Activated T-cell treated with anti-CD3 and anti-CD28 coated beads, Interleukin-2, amount 50 U/mL, for 4 hours (primary cell): ENCODE measurements around the gene VPS35. TPM values are rescaled to one million over a fixed set of nuclear protein-coding genes. Genes with fewer than 3 reads are reported as not detected.
A peak's percentile ranks its signal among the peaks of the same experiment; 100 is the strongest.
"Not testable (repeated sequence)": the region's sequence is repeated elsewhere in the genome, so short reads cannot be mapped to it uniquely, and the experiment has no call there.

ENCODE experiments used
- ATAC-seq, 2 donors: fragments of 200-7000 bp; cut with Tn5 transposase; one replicate each; pipeline ENCODE4 v1.10.0; 2021
- DNase-seq: peaks from one replicate; pipeline ENCODE4 v3.0.0-alpha.2; 2020
- H3K27me3 Mint-ChIP-seq: one replicate; pipeline ENCODE4 v1.8.0; 2021; ENCODE audit warnings: low read depth, mixed read lengths
- H3K36me3 Mint-ChIP-seq: one replicate; pipeline ENCODE4 v1.8.0; 2022; ENCODE audit warnings: mixed read lengths; ENCODE audit not compliant: insufficient read depth
- H3K4me1 Mint-ChIP-seq: one replicate; pipeline ENCODE4 v1.8.0; 2021; ENCODE audit warnings: low read depth, mixed read lengths
- H3K4me3 Mint-ChIP-seq: one replicate; pipeline ENCODE4 v1.8.0; 2021; ENCODE audit warnings: mild to moderate bottlenecking, moderate library complexity, mixed read lengths
- H3K9me3 Mint-ChIP-seq: one replicate; pipeline ENCODE4 v1.8.0; 2021; ENCODE audit warnings: mixed read lengths
- total RNA-seq, 3 donors: library from RNA; stranded (reverse); gene quantifications; one replicate each; pipeline ENCODE4 v1.2.1, GENCODE V29; 2021

Gene VPS35
- total RNA-seq, 3 donors from 2014 or later, result 87.2 to 94.5 (median 94.5) TPM

DNA sequence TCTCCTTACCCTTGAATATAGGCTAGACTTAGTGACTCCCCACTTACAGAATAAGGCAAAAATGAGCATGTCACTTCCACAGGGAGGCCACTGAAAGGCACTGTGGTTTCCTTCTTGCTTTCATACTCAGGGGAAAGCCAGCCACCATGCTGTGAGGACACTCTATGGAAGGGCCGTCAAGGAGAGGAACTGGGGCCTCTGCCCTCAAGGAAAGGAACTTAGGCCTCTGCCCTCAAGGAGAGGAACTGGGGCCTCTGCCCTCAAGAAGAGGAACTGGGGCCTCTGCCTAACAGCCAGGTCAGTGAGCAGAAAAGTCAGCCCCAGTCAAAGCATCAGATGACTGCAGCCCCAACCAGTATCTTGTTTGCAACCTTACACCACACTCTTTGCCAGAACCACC lies 30.1 kb downstream of the VPS35 start:
- peaks cover 31% of the 10 kb centered on the region for H3K36me3 Mint-ChIP-seq
- peaks cover 6% of the 10 kb centered on the region for H3K4me1 Mint-ChIP-seq
- no peak for DNase-seq
- H3K27me3 Mint-ChIP-seq, result no peaks in the 10 kb centered on the region
- no peaks in the 10 kb centered on the region for H3K9me3 Mint-ChIP-seq
- peak; percentile 65 to 66 for ATAC-seq
- H3K4me3 Mint-ChIP-seq, result no peak overlapping the region

DNA sequence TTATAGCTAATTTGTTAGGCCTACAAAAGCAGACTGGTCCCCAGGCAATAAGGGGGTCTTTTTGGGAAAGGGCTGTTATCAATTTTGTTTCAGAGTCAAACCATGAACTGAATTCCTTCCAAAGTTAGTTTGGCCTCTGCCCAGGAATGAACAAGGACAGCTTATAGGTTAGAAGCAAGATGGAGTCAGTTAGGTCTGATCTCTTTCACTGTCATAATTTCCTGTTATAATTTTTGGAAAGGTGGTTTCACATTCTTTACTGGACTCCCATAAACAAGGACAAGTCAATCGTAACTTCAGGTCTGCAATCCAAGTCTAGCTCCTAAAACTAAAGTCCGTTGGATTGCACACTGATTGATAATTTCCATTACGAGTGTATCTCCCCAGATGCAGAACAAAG lies 37.7 kb downstream of the VPS35 start:
- no peaks in the 10 kb centered on the region for H3K9me3 Mint-ChIP-seq
- DNase-seq, result no peak
- no peaks in the 10 kb centered on the region for H3K27me3 Mint-ChIP-seq
- H3K4me1 Mint-ChIP-seq, result no peaks in the 10 kb centered on the region
- no peak overlapping the region for H3K4me3 Mint-ChIP-seq
- ATAC-seq, result no peak
- peaks cover 7% of the 10 kb centered on the region for H3K36me3 Mint-ChIP-seq

GRCh38 chr16:46650254-46650623 lies 38.7 kb downstream of the VPS35 start:
- peaks cover 5% of the 10 kb centered on the region for H3K36me3 Mint-ChIP-seq
- no peak overlapping the region for H3K4me3 Mint-ChIP-seq
- ATAC-seq (no peak), DNase-seq (no peak)
- no peaks in the 10 kb centered on the region for H3K27me3 Mint-ChIP-seq
- no peaks in the 10 kb centered on the region for H3K4me1 Mint-ChIP-seq
- peaks cover 8% of the 10 kb centered on the region for H3K9me3 Mint-ChIP-seq

- DNase-seq, result no peak
- no peaks in the 10 kb centered on the region for H3K27me3 Mint-ChIP-seq
- no peak overlapping the region for H3K4me3 Mint-ChIP-seq
- H3K9me3 Mint-ChIP-seq, result peaks cover 12% of the 10 kb centered on the region
- H3K4me1 Mint-ChIP-seq, result no peaks in the 10 kb centered on the region
- peaks cover 4% of the 10 kb centered on the region for H3K36me3 Mint-ChIP-seq
- ATAC-seq, result no peak
Observed at GRCh38 chr16:46649588-46650253, 39.3 kb downstream of the VPS35 start.

DNA sequence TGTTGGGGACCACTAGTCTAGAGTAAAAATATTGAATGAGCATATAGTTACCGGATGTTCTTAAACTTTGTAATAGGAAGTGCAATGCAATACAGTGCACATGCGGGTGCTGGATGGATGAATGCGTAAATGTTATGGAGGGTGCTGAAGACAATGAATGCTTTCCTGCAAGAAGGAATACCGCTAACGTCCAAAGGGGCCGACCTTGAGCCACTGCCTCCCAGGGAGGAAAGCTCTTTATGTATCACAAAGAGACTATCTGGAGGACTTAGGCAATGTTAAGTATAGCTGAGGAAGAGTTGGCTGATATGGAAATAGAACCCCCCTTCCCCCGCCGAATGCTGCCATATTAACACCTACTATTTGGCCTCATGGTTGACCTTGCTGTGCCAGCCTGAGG lies 40.3 kb downstream of the VPS35 start:
- Mint-ChIP-seq H3K27me3 (no peaks in the 10 kb centered on the region), H3K9me3 (peaks cover 20% of the 10 kb centered on the region), H3K36me3 (peaks cover 13% of the 10 kb centered on the region), H3K4me3 (no peak overlapping the region), H3K4me1 (no peaks in the 10 kb centered on the region)
- DNase-seq, result no peak
- no peak for ATAC-seq

GRCh38 chr16:46638947-46639925 lies 49.7 kb downstream of the VPS35 start:
- Mint-ChIP-seq H3K9me3 (peaks cover 12% of the 10 kb centered on the region), H3K4me3 (no peak overlapping the region), H3K4me1 (no peaks in the 10 kb centered on the region), H3K27me3 (no peaks in the 10 kb centered on the region), H3K36me3 (peaks cover 16% of the 10 kb centered on the region)
- no peak for DNase-seq
- ATAC-seq, result no peak

DNA sequence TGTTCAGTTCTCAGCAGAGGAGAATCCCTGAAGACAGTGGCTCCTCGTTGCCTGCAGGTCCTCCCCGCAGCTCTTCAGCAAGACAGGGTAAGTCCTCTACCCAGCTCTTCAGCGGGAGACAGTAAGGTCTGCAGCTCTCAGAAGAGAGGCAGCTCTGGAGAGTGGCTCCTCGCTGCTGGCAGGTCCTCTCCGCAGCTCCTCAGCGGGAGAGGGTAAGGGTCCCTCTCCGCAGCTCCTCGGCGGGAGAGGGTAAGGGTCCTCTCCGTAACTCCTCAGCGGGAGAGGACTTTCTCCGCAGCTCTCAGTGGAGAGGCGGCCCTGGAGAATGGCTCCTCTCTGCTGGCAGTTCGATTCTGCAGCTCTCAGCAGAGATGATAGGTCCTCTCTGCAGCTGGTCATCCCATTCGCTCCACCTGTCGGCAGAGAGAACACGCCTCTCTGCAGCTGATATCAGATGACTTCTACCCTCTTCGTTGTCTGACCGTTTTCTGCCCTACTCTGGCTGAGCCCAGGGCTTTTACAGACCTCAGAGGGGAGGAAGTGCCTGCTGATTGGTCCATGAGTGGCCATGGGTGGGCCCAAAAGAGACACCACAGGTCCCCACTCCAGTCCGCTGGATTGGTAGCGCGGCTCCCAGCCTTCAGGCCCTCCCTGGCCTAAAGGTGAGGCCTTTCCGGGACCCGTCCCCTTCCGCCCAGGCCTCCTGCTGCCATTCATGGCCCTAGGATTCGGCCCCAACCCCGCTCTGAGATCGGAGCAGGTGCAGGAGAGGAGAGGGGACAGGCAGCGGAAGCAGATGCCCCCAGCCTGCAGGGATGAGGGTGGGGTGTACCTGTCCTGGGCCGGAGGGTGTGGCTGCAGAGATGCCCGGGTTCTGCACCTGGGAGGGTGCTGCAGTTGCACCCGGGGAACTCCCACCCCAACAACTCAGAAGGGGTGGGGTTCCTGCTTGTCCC lies 55.9 kb downstream of the VPS35 start:
- Mint-ChIP-seq H3K4me1 (no peaks in the 10 kb centered on the region), H3K9me3 (no peaks in the 10 kb centered on the region), H3K36me3 (no peaks in the 10 kb centered on the region), H3K27me3 (no peaks in the 10 kb centered on the region), H3K4me3 (no peak overlapping the region)
- ATAC-seq, result no peak
- no peak for DNase-seq

GRCh38 chr16:46629331-46630219 lies 59.4 kb downstream of the VPS35 start:
- DNase-seq (no peak), ATAC-seq (no peak)
- no peak overlapping the region for H3K4me3 Mint-ChIP-seq
- H3K27me3 Mint-ChIP-seq, result no peaks in the 10 kb centered on the region
- no peaks in the 10 kb centered on the region for H3K4me1 Mint-ChIP-seq
- H3K36me3 Mint-ChIP-seq, result no peaks in the 10 kb centered on the region
- no peaks in the 10 kb centered on the region for H3K9me3 Mint-ChIP-seq

- DNase-seq (no peak), ATAC-seq (no peak)
- H3K9me3 Mint-ChIP-seq, result no peaks in the 10 kb centered on the region
- H3K4me3 Mint-ChIP-seq, result no peak overlapping the region
- H3K4me1 Mint-ChIP-seq, result no peaks in the 10 kb centered on the region
- no peaks in the 10 kb centered on the region for H3K27me3 Mint-ChIP-seq
- no peaks in the 10 kb centered on the region for H3K36me3 Mint-ChIP-seq
Observed at GRCh38 chr16:46627746-46628145, 61.2 kb downstream of the VPS35 start.

DNA sequence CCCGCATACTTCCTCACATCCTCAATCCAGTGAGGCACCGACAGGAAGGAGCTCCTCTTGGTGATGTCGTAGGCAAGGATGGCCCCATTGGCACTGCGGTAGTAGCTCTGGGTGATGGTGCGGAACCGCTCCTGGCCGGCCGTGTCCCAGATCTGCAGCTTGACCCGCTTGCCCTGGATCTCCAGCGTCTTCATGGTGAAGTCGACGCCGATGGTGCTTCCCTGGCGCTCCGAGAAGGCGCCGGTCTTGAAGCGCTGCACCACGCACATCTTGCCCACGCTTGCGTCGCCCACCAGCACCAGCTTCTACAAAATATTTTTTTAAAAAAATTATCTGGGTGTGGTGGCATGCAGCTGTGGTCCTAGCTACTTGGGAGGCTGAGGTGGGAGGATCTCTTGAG lies 62.3 kb downstream of the VPS35 start:
- H3K27me3 Mint-ChIP-seq, H3K9me3 Mint-ChIP-seq, ATAC-seq, H3K4me1 Mint-ChIP-seq, DNase-seq, H3K4me3 Mint-ChIP-seq, H3K36me3 Mint-ChIP-seq: not testable (repeated sequence)

- not testable (repeated sequence) for H3K27me3 Mint-ChIP-seq, DNase-seq, ATAC-seq, H3K4me3 Mint-ChIP-seq, H3K36me3 Mint-ChIP-seq, H3K9me3 Mint-ChIP-seq
- H3K4me1 Mint-ChIP-seq, result peaks cover 19% of the 10 kb centered on the region
Observed at GRCh38 chr16:46624862-46625261, 64.1 kb downstream of the VPS35 start.

DNA sequence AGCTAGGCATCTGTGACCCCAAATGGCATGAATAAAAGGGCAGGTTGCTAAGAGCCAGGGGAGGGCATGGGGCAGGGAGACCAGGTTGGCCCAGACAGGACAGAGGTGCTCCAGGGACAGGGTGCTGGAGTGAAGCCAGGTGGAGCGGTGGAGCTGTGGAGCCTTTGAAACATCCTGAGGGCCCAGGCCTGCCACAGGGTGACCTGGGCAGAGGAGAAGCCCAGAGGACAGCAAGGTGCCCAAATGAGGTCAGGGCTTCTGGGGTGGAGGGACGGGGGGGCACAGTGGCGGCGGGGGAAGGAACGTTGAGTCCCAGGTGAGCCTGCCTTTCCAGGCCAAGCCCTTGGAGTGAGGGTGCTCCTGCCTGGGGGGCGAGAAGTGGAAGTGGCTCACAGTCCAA lies 65.3 kb downstream of the VPS35 start:
- not testable (repeated sequence) for H3K27me3 Mint-ChIP-seq, H3K9me3 Mint-ChIP-seq, H3K36me3 Mint-ChIP-seq, H3K4me3 Mint-ChIP-seq, ATAC-seq, DNase-seq
- peaks cover 19% of the 10 kb centered on the region for H3K4me1 Mint-ChIP-seq

- not testable (repeated sequence) for H3K27me3 Mint-ChIP-seq, H3K9me3 Mint-ChIP-seq, H3K36me3 Mint-ChIP-seq, H3K4me3 Mint-ChIP-seq, DNase-seq
- ATAC-seq, result peak in 1 of 2 donors; percentile 27
- peaks cover 19% of the 10 kb centered on the region for H3K4me1 Mint-ChIP-seq
Observed at GRCh38 chr16:46623246-46623645, 65.7 kb downstream of the VPS35 start.
